HepG2 (cell line): ENCODE data around the gene CARD9. TPM values are rescaled to one million over a fixed set of nuclear protein-coding genes. Genes with fewer than 3 reads are reported as not detected.
A peak's percentile ranks its signal among the peaks of the same experiment; 100 is the strongest.

Experiments used
- CBFB ChIP-seq: sonication (generic); formaldehyde crosslinking; IDR thresholded peaks from 2 replicates; pipeline ENCODE4 v1.4.0; 2020; ENCODE audit warnings: missing genetic modification reagents
- DPF2 ChIP-seq: sonication (generic); formaldehyde crosslinking; IDR thresholded peaks from 2 replicates; pipeline ENCODE4 v1.4.0; 2020; ENCODE audit warnings: mild to moderate bottlenecking, low read depth, missing genetic modification reagents, borderline replicate concordance
- KDM5B ChIP-seq: sonication (generic); formaldehyde crosslinking; IDR thresholded peaks from 2 replicates; pipeline ENCODE4 v1.4.0; 2020; ENCODE audit warnings: missing genetic modification reagents, mild to moderate bottlenecking, borderline replicate concordance
- LBX2 ChIP-seq: sonication (generic); formaldehyde crosslinking; IDR thresholded peaks from 2 replicates; pipeline ENCODE4 v1.5.0; 2020; ENCODE audit warnings: missing genetic modification reagents, mild to moderate bottlenecking, borderline replicate concordance
- PAX8 ChIP-seq: sonication (generic); formaldehyde crosslinking; IDR thresholded peaks from 2 replicates; pipeline ENCODE4 v1.8.0; 2022; ENCODE audit warnings: mild to moderate bottlenecking, missing genetic modification reagents, borderline replicate concordance
- RXRA ChIP-seq: sonication (generic); formaldehyde crosslinking; IDR thresholded peaks from 2 replicates; pipeline ENCODE4 v1.5.1; 2020; ENCODE audit warnings: missing genetic modification reagents
- THAP11 ChIP-seq: IDR thresholded peaks from 2 replicates; pipeline ENCODE4 v1.6.1; 2016; ENCODE audit warnings: missing biosample characterization, missing genetic modification reagents
- TIGD3 ChIP-seq: sonication (generic); formaldehyde crosslinking; IDR thresholded peaks from 2 replicates; pipeline ENCODE4 v1.5.1; 2020; ENCODE audit warnings: mild to moderate bottlenecking, missing genetic modification reagents, borderline replicate concordance
- ZIK1 ChIP-seq: sonication (generic); formaldehyde crosslinking; IDR thresholded peaks from 2 replicates; pipeline ENCODE4 v1.5.0; 2020; ENCODE audit warnings: mild to moderate bottlenecking, low read depth, missing genetic modification reagents, borderline replicate concordance
- ZNF350 ChIP-seq: sonication (generic); formaldehyde crosslinking; IDR thresholded peaks from 2 replicates; pipeline ENCODE4 v1.4.0; 2020; ENCODE audit warnings: mild to moderate bottlenecking, low read depth, missing genetic modification reagents, borderline replicate concordance
- ZNF547 ChIP-seq: sonication (generic); formaldehyde crosslinking; IDR thresholded peaks from 2 replicates; pipeline ENCODE4 v1.5.1; 2020; ENCODE audit warnings: mild to moderate bottlenecking, missing genetic modification reagents
- ZNF703 ChIP-seq: sonication (generic); formaldehyde crosslinking; IDR thresholded peaks from 2 replicates; pipeline ENCODE4 v1.5.1; 2020; ENCODE audit warnings: missing genetic modification reagents, mild to moderate bottlenecking, moderate library complexity, borderline replicate concordance
- ZNF800 ChIP-seq: sonication (generic); formaldehyde crosslinking; IDR thresholded peaks from 2 replicates; pipeline ENCODE4 v1.4.0; 2020; ENCODE audit warnings: missing genetic modification reagents
- polyA plus RNA-seq, 8 experiments: library from polyadenylated mRNA; depleted of rRNA in 3 of 8; stranded (reverse) in 7 of 8; unstranded in 1 of 8; fragments of >200 nt; fragmentation: Illumina TruSeq in 4 of 8; extraction: Trizol in 4 of 8; gene quantifications; 2 replicates each; pipeline versions ENCODE4 v1.2.1 to v1.2.3, GENCODE V29; 2011 to 2016; ENCODE audit warnings: low read depth in 4 of 8, missing spikeins in 1 of 8, mixed read lengths in 1 of 8; ENCODE audit not compliant: insufficient read depth in 1 of 8
- total RNA-seq, 5 experiments: library from RNA; depleted of rRNA; stranded (reverse); fragments of >200 nt; fragmentation: Illumina TruSeq; extraction: Trizol; gene quantifications; 2 replicates each; pipeline ENCODE4 v1.2.3, GENCODE V29; 2016; ENCODE audit warnings: low read depth in 1 of 5
- TF ChIP-seq, protein P1 (sequence below): sonication (generic); formaldehyde crosslinking; IDR thresholded peaks from 2 replicates; pipeline ENCODE4 v1.4.0; 2020; ENCODE audit warnings: missing genetic modification reagents, borderline replicate concordance
- TF ChIP-seq, protein P2 (sequence below), 2 experiments: sonication (generic) in 1 of 2; formaldehyde crosslinking in 1 of 2; IDR thresholded peaks; 2 replicates each; pipeline versions ENCODE4 v1.4.0 to v1.6.1; 2018 to 2020; ENCODE audit warnings: missing genetic modification reagents in 2 of 2, borderline replicate concordance in 1 of 2, low read depth in 1 of 2, mild to moderate bottlenecking in 1 of 2, missing biosample characterization in 1 of 2
- TF ChIP-seq, protein P3 (sequence below): sonication (generic); formaldehyde crosslinking; conservative IDR thresholded peaks from 2 replicates; pipeline ENCODE4 v1.4.0; 2020; ENCODE audit warnings: missing genetic modification reagents

The CARD9 gene
- total and polyA plus RNA-seq, 2 of the 13 experiments (the other 11 are each of a cell fraction or from before 2014, with no cell fraction given): 3.3 to 7.4 TPM

GRCh38 chr9:136372561-136373299 is 739 bp downstream of the CARD9 start (continued):
- TF ChIP-seq DPF2 (CRISPR knock-in tag) (no peak), CBFB (CRISPR knock-in tag) (peak; percentile 71), THAP11 (CRISPR knock-in tag) (peak; percentile 70), RXRA (CRISPR knock-in tag) (peak; percentile 56; the same call in 1 of the 2 replicates), ZNF547 (CRISPR knock-in tag) (no peak), LBX2 (CRISPR knock-in tag) (no peak), PAX8 (CRISPR knock-in tag) (no peak), TIGD3 (CRISPR knock-in tag) (no peak), KDM5B (CRISPR knock-in tag) (0 out of 2 replicates have a peak, but pooled peaks have one; percentile 10), ZIK1 (no peak), ZNF350 (CRISPR knock-in tag) (0 out of 2 replicates have a peak, but pooled peaks have one; percentile 22), ZNF703 (CRISPR knock-in tag) (no peak; the same call in 1 of the 2 replicates), ZNF800 (CRISPR knock-in tag) (0 out of 2 replicates have a peak, but pooled peaks have one; percentile 62)
- TF ChIP-seq, protein P1, sequence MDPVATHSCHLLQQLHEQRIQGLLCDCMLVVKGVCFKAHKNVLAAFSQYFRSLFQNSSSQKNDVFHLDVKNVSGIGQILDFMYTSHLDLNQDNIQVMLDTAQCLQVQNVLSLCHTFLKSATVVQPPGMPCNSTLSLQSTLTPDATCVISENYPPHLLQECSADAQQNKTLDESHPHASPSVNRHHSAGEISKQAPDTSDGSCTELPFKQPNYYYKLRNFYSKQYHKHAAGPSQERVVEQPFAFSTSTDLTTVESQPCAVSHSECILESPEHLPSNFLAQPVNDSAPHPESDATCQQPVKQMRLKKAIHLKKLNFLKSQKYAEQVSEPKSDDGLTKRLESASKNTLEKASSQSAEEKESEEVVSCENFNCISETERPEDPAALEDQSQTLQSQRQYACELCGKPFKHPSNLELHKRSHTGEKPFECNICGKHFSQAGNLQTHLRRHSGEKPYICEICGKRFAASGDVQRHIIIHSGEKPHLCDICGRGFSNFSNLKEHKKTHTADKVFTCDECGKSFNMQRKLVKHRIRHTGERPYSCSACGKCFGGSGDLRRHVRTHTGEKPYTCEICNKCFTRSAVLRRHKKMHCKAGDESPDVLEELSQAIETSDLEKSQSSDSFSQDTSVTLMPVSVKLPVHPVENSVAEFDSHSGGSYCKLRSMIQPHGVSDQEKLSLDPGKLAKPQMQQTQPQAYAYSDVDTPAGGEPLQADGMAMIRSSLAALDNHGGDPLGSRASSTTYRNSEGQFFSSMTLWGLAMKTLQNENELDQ (CRISPR knock-in tag): no peak
- TF ChIP-seq, protein P2, sequence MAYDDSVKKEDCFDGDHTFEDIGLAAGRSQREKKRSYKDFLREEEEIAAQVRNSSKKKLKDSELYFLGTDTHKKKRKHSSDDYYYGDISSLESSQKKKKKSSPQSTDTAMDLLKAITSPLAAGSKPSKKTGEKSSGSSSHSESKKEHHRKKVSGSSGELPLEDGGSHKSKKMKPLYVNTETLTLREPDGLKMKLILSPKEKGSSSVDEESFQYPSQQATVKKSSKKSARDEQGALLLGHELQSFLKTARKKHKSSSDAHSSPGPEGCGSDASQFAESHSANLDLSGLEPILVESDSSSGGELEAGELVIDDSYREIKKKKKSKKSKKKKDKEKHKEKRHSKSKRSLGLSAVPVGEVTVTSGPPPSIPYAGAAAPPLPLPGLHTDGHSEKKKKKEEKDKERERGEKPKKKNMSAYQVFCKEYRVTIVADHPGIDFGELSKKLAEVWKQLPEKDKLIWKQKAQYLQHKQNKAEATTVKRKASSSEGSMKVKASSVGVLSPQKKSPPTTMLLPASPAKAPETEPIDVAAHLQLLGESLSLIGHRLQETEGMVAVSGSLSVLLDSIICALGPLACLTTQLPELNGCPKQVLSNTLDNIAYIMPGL (CRISPR knock-in tag; IDR thresholded peaks at IDR 0.05; ENCODE audit: borderline replicate concordance in 1 of 2, low read depth in 1 of 2): peak; percentile 76 to 79; a peak in 2 of 4 replicates
- TF ChIP-seq, protein P3, sequence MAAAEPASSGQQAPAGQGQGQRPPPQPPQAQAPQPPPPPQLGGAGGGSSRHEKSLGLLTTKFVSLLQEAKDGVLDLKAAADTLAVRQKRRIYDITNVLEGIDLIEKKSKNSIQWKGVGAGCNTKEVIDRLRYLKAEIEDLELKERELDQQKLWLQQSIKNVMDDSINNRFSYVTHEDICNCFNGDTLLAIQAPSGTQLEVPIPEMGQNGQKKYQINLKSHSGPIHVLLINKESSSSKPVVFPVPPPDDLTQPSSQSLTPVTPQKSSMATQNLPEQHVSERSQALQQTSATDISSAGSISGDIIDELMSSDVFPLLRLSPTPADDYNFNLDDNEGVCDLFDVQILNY (CRISPR knock-in tag): no peak
